ENCODE data around the gene CNTLN.
"Not testable (repeated sequence)": the region's sequence is repeated elsewhere in the genome, so short reads cannot be mapped to it uniquely, and the experiment has no call there.

CNTLN gene

DNA sequence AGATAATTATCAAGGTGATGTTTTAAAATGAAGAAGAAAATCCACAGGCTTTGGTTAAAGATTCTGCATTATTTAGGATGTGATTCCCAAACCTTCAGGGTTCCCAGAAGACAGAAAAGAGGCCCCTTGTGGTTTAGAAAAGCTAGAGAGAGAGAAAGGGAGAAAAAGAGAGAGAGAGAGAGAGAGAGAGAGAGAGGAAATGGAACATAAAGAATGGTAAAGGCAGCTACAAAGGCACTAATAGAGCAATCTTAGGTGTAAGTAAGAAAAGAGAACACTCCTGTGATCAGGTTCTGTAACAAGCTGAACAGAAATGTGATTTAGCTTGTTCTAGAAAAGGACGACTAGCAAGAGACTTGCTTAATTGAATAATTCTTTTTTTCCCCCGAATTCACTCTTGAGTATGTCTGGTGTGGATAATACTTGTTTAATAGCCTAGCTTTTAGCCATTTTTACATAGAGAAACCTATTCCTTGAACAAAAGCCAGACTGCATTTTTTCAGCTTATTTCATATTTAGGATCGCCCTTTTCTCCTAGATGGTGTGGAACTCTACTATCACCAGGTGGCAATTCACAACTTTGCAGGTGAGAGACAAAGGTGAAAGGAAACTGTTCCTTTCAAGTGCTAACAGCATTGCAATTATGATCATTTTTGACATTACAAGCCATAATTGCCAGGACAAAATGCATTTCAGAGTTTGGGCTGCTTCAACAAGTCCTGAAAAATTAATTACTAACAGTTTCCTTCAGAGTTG lies 386.4 kb downstream of the CNTLN start:
- H2AFZ ChIP-seq = no peak overlapping the region
- H3K27ac ChIP-seq = no peak overlapping the region
- no peaks in the 10 kb centered on the region for H3K79me2 ChIP-seq
- H3K4me2 ChIP-seq (ENCODE audit: low read length) = no peak overlapping the region
- TF ChIP-seq, protein P1, sequence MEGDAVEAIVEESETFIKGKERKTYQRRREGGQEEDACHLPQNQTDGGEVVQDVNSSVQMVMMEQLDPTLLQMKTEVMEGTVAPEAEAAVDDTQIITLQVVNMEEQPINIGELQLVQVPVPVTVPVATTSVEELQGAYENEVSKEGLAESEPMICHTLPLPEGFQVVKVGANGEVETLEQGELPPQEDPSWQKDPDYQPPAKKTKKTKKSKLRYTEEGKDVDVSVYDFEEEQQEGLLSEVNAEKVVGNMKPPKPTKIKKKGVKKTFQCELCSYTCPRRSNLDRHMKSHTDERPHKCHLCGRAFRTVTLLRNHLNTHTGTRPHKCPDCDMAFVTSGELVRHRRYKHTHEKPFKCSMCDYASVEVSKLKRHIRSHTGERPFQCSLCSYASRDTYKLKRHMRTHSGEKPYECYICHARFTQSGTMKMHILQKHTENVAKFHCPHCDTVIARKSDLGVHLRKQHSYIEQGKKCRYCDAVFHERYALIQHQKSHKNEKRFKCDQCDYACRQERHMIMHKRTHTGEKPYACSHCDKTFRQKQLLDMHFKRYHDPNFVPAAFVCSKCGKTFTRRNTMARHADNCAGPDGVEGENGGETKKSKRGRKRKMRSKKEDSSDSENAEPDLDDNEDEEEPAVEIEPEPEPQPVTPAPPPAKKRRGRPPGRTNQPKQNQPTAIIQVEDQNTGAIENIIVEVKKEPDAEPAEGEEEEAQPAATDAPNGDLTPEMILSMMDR (IDR thresholded peaks at IDR 0.05) = no peak
- no peak overlapping the region for H3K9ac ChIP-seq
- no peaks in the 10 kb centered on the region for H3K4me1 ChIP-seq
- H3K36me3 ChIP-seq (ENCODE audit: control insufficient read depth, insufficient read depth, low read length) = no peaks in the 10 kb centered on the region
- H3K27me3 ChIP-seq (ENCODE audit: control insufficient read depth, insufficient read depth, low read length) = no peaks in the 10 kb centered on the region
- H3K9me3 ChIP-seq (ENCODE audit: control insufficient read depth, low read length) = no peaks in the 10 kb centered on the region
- no peak overlapping the region for H3K4me3 ChIP-seq (ENCODE audit: low read depth, low read length)

- H3K4me3 ChIP-seq (ENCODE audit: low read depth, low read length); H3K4me1 ChIP-seq; H3K27me3 ChIP-seq (ENCODE audit: control insufficient read depth, insufficient read depth, low read length); H3K36me3 ChIP-seq (ENCODE audit: control insufficient read depth, insufficient read depth, low read length); H3K79me2 ChIP-seq; H3K4me2 ChIP-seq (ENCODE audit: low read length); H3K27ac ChIP-seq; H3K9ac ChIP-seq; H3K9me3 ChIP-seq (ENCODE audit: control insufficient read depth, low read length); H2AFZ ChIP-seq: not testable (repeated sequence)
Observed at GRCh38 chr9:17526726-17527125, 391.9 kb downstream of the CNTLN start.

DNA sequence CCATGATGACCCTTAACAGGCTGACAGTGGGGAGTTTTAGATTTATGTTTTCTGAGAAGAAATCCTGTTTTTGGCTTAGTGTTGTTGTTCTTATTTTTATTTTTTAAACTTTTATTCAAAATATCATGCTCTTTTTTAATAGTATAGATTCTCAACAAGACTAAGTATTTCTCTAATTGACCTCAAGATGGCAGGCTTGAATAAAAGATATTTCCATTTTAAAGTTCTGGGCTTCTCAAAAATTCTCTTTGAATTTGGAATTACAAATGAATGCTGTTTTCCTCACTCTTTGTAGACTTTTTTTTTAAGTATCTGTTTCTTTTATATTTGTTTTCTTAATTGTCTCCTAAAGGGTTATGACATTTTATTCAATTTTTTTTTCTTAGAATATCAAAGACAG lies 394.0 kb downstream of the CNTLN start:
- H3K27ac ChIP-seq = no peak overlapping the region
- no peaks in the 10 kb centered on the region for H3K79me2 ChIP-seq
- H3K4me2 ChIP-seq (ENCODE audit: low read length) = no peak overlapping the region
- no peaks in the 10 kb centered on the region for H3K9me3 ChIP-seq (ENCODE audit: control insufficient read depth, low read length)
- H2AFZ ChIP-seq = no peak overlapping the region
- H3K4me1 ChIP-seq = no peaks in the 10 kb centered on the region
- TF ChIP-seq, protein P1 (IDR thresholded peaks at IDR 0.05) = no peak
- H3K4me3 ChIP-seq (ENCODE audit: low read depth, low read length) = no peak overlapping the region
- no peak overlapping the region for H3K9ac ChIP-seq
- H3K36me3 ChIP-seq (ENCODE audit: control insufficient read depth, insufficient read depth, low read length) = no peaks in the 10 kb centered on the region
- no peaks in the 10 kb centered on the region for H3K27me3 ChIP-seq (ENCODE audit: control insufficient read depth, insufficient read depth, low read length)

DNA sequence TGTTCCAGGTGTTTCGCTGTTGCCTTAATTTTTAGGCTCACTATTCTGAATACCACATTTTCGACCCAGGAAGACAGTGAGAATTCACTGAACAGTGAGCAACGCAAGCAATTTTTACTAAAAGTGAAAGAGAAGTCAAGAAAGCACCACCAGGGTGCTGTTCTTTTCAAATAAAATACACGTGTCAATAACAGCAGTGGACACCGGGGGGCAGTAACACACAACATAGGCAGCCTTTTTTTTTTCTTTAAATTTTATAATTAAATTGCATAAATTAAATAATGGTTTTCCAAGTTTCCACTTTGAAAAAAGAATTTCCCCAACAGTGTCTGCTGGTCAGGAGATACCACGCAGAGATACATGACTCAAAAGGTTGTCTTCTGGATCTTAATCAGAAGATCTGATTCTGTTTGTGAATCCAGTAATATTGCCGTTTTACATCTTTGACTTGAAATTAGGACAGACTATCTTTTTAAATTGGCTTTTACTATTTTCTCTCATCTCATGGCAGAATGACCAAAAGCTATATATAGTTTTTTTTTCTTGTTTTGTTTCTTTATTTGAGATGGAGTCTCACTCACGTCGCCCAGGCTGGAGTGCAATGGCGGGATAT lies 396.9 kb downstream of the CNTLN start:
- H3K9ac ChIP-seq = no peak overlapping the region
- no peak overlapping the region for H2AFZ ChIP-seq

DNA sequence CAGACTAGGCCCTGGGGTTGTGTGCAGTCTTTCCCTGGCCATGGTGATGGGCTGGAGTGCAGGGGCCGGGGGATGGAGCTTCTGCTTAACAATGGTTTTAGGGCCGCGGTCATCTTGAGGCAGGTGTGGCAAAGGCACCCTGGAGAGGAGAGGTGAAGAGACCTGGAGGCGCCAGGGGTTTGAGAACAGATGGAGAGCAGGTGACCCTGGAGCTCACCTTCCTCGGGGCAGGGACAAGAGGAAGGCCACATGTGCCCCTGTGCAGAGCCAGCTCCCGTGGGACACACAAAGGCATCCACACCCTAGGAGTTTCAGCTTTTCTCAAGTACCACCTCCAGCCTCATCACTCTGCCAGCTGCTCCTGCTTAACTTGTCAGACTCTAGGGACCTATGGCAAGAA lies 397.6 kb downstream of the CNTLN start:
- TF ChIP-seq, protein P1 (IDR thresholded peaks at IDR 0.05) = no peak
- no peak overlapping the region for H3K27ac ChIP-seq
- H3K36me3 ChIP-seq (ENCODE audit: control insufficient read depth, insufficient read depth, low read length) = no peaks in the 10 kb centered on the region

More for the DNA sequence above, 396.9 kb downstream of the CNTLN start:
- H3K27me3 ChIP-seq (ENCODE audit: control insufficient read depth, insufficient read depth, low read length) = no peaks in the 10 kb centered on the region
- no peaks in the 10 kb centered on the region for H3K36me3 ChIP-seq (ENCODE audit: control insufficient read depth, insufficient read depth, low read length)
- no peak overlapping the region for H3K27ac ChIP-seq
- H3K4me2 ChIP-seq (ENCODE audit: low read length) = no peak overlapping the region
- TF ChIP-seq, protein P1 (IDR thresholded peaks at IDR 0.05) = peak; percentile 47
- H3K4me1 ChIP-seq = no peaks in the 10 kb centered on the region
- no peak overlapping the region for H3K4me3 ChIP-seq (ENCODE audit: low read depth, low read length)
- no peaks in the 10 kb centered on the region for H3K9me3 ChIP-seq (ENCODE audit: control insufficient read depth, low read length)
- no peaks in the 10 kb centered on the region for H3K79me2 ChIP-seq

More for the DNA sequence above, 397.6 kb downstream of the CNTLN start:
- H3K4me1 ChIP-seq = no peaks in the 10 kb centered on the region
- no peak overlapping the region for H3K4me2 ChIP-seq (ENCODE audit: low read length)
- H2AFZ ChIP-seq = no peak overlapping the region
- H3K9ac ChIP-seq = no peak overlapping the region
- no peaks in the 10 kb centered on the region for H3K79me2 ChIP-seq
- H3K4me3 ChIP-seq (ENCODE audit: low read depth, low read length) = no peak overlapping the region
- no peaks in the 10 kb centered on the region for H3K27me3 ChIP-seq (ENCODE audit: control insufficient read depth, insufficient read depth, low read length)
- no peaks in the 10 kb centered on the region for H3K9me3 ChIP-seq (ENCODE audit: control insufficient read depth, low read length)
